OCI-LY1 (cell line): ENCODE results near the gene ID1.
"Not testable (repeated sequence)": the region's sequence is repeated elsewhere in the genome, so short reads cannot be mapped to it uniquely, and the experiment has no call there.

Source experiments
- EZH2 ChIP-seq: fragments of 200-600 bp; sonication (generic), shearing (Covaris generic); IDR thresholded peaks from 2 replicates; pipeline ENCODE4 v1.8.0; 2017; ENCODE audit warnings: borderline replicate concordance, mixed run types, mild to moderate bottlenecking, antibody characterized with exemption, low read length, moderate library complexity, mixed read lengths
- TF ChIP-seq, protein P1 (sequence below): fragments of 200-600 bp; sonication (generic), shearing (Covaris generic); IDR thresholded peaks from 2 replicates; pipeline ENCODE4 v1.5.1; 2017; ENCODE audit warnings: mild to moderate bottlenecking, antibody characterized with exemption, low read length, moderate library complexity, mixed read lengths

DNA sequence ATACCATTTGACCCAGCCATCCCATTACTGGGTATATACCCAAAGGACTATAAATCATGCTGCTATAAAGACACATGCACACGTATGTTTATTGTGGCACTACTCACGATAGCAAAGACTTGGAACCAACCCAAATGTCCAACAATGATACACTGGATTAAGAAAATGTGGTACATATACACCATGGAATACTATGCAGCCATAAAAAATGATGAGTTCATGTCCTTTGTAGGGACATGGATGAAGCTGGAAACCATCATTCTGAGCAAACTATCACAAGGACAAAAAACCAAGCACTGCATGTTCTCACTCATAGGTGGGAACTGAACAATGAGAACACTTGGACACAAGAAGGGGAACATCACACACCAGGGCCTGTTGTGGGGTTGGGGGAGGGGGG lies 23.0 kb downstream of the ID1 start:
- TF ChIP-seq, protein P1, sequence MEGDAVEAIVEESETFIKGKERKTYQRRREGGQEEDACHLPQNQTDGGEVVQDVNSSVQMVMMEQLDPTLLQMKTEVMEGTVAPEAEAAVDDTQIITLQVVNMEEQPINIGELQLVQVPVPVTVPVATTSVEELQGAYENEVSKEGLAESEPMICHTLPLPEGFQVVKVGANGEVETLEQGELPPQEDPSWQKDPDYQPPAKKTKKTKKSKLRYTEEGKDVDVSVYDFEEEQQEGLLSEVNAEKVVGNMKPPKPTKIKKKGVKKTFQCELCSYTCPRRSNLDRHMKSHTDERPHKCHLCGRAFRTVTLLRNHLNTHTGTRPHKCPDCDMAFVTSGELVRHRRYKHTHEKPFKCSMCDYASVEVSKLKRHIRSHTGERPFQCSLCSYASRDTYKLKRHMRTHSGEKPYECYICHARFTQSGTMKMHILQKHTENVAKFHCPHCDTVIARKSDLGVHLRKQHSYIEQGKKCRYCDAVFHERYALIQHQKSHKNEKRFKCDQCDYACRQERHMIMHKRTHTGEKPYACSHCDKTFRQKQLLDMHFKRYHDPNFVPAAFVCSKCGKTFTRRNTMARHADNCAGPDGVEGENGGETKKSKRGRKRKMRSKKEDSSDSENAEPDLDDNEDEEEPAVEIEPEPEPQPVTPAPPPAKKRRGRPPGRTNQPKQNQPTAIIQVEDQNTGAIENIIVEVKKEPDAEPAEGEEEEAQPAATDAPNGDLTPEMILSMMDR = not testable (repeated sequence)
- not testable (repeated sequence) for TF ChIP-seq EZH2
